Measurements from ENCODE around the gene TSSK6.
A peak's percentile ranks its signal among the peaks of the same experiment; 100 is the strongest.

The TSSK6 gene

DNA sequence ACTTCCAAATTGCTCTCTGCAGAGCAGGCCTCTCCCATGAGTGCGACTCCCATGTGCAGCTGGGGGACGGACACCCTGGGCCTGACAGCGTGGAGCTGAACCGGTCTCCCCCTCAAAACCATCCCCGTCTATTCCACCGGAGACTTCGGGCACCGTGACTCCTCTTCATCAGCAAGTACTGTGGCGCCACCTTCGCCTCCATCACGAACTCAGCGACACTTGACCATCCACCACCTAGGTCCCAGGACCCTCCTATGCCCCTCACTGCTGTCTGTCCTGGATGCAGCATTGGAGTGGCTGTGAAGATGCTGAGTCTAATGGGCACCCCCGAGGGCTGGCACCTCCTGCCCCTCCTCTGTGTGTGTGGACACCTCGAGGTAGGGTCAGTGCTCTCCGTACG lies 43.3 kb upstream of the TSSK6 start:
- Histone ChIP-seq H3K36me3 (no peaks in the 10 kb centered on the region), H3K27me3 (no peaks in the 10 kb centered on the region), H3K4me1 (no peaks in the 10 kb centered on the region), H3K4me3 (ENCODE audit: low read depth, low read length) (no peak overlapping the region), H3K9me3 (no peaks in the 10 kb centered on the region)
- no peak for DNase-seq
- TF ChIP-seq, protein P1, sequence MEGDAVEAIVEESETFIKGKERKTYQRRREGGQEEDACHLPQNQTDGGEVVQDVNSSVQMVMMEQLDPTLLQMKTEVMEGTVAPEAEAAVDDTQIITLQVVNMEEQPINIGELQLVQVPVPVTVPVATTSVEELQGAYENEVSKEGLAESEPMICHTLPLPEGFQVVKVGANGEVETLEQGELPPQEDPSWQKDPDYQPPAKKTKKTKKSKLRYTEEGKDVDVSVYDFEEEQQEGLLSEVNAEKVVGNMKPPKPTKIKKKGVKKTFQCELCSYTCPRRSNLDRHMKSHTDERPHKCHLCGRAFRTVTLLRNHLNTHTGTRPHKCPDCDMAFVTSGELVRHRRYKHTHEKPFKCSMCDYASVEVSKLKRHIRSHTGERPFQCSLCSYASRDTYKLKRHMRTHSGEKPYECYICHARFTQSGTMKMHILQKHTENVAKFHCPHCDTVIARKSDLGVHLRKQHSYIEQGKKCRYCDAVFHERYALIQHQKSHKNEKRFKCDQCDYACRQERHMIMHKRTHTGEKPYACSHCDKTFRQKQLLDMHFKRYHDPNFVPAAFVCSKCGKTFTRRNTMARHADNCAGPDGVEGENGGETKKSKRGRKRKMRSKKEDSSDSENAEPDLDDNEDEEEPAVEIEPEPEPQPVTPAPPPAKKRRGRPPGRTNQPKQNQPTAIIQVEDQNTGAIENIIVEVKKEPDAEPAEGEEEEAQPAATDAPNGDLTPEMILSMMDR (IDR thresholded peaks at IDR 0.05; ENCODE audit: low read depth, low read length), result no peak

DNA sequence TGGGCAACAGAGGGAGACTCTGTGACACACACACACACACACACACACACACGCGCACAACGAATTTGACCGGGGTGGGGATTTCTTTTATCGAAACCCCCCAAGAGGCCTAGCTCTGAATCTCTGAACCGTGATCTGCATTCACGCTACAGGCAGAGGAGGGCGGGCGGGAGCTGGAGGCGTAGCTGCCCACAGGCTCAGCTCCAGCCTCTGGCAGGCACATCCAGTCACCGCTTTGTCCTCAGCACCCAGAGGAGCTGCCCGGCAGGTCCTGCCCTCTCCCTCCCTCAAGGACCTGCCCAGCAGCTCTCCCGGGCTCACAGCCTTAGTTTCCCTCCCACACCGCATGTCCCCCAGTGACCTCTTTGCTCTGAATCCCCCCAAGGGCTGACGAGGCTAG lies 42.7 kb upstream of the TSSK6 start:
- DNase-seq, result no peak
- Histone ChIP-seq H3K4me1 (no peaks in the 10 kb centered on the region), H3K36me3 (no peaks in the 10 kb centered on the region), H3K27me3 (no peaks in the 10 kb centered on the region), H3K4me3 (ENCODE audit: low read depth, low read length) (no peak overlapping the region), H3K9me3 (no peaks in the 10 kb centered on the region)
- TF ChIP-seq, protein P1 (IDR thresholded peaks at IDR 0.05; ENCODE audit: low read depth, low read length), result no peak

DNA sequence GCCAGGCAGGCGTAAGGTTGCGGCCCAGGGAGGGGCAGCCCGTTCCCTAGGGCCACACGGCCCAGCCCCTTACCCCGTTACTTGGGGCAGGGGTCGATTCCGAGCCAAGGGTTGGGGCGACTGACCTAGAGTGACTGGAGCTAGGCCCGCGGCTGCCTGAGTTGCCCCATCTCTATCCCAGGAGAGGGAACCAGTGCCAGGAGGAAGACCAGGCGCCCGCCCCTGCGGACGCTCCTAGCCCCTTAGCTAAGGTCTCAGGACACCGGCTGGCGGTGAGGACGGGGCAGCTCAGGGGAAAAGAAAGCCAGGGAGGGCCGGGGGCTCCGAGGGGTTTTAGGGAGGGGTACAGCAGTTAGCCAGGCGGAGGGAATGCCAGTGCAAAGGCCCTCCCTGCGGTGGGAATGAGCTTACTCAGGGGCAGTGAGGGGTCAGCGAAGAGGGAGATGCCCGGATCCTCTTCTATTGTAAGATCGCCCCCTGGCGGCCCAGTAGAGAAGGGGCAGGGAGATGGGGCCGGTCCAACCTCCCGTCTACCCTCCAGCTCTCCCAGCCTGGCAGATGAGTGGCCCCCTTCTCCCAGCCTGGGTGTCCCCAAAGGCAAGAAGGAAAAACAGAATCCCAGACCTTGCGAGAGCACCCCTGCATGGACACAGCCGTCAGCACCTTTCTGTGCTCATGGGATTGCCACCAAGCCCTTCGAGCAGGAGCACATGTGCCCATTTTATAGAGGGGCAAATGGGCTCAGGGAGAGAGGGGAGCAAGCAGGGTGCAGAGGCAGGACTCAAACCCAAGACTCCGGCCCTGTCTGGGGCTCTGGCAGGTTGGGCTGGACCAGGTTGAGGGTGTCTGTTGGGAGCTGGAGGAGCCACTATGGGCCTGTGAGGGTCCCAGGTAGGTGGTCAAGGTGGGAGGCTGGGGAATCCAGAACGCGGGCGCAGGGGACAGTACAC lies 39.0 kb upstream of the TSSK6 start:
- H3K9me3 ChIP-seq, result no peaks in the 10 kb centered on the region
- H3K36me3 ChIP-seq, result no peaks in the 10 kb centered on the region
- H3K27me3 ChIP-seq, result no peaks in the 10 kb centered on the region
- TF ChIP-seq, protein P1 (IDR thresholded peaks at IDR 0.05; ENCODE audit: low read depth, low read length), result peak; percentile 59
- H3K4me3 ChIP-seq (ENCODE audit: low read depth, low read length), result no peak overlapping the region
- H3K4me1 ChIP-seq, result no peaks in the 10 kb centered on the region
- no peak for DNase-seq

DNA sequence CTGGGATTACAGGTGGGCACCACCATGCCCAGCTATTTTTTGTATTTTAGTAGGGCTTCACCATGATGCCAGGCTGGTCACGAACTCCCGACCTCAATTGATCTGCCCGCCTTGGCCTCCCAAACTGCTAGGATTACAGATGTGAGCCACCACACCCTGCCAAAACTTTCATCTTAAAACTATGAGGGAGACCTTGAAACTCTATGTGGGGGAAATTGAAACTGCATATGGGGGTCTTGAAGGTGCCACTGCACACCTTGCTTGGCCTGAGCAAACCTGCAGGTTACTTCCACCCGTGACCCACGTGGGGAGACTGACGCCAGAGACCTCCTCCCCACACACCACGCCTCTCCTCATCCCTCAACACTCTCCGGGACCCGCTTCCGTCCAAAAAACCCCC lies 38.3 kb upstream of the TSSK6 start:
- H3K36me3 ChIP-seq, result no peaks in the 10 kb centered on the region
- DNase-seq, result no peak

DNA sequence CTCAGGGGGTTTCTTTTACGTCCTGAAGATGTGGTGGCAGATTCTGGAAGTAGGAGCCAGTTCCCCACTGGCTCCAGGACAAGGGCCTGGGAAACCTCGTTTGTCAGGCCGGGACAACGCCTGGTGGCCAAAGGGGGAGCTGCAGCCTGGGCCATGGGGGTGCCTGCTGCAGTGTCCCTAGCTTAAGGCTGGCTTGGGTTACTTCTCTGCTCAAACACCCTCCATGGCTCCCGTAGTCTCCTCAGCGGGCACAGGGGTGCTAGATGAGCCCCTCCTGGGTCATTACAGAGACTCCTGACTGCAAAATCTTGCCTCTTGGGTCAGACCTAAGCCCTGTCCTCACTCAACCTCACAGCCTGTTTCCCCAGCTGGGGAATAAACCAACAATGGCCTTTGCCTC lies 37.5 kb upstream of the TSSK6 start:
- DNase-seq, result peak; percentile 48
- no peak overlapping the region for H3K4me3 ChIP-seq (ENCODE audit: low read depth, low read length)
- no peaks in the 10 kb centered on the region for H3K36me3 ChIP-seq
- TF ChIP-seq, protein P1 (IDR thresholded peaks at IDR 0.05; ENCODE audit: low read depth, low read length), result peak; percentile 46
- H3K9me3 ChIP-seq, result no peaks in the 10 kb centered on the region
- no peaks in the 10 kb centered on the region for H3K4me1 ChIP-seq
- H3K27me3 ChIP-seq, result no peaks in the 10 kb centered on the region

More for the DNA sequence above, 38.3 kb upstream of the TSSK6 start:
- TF ChIP-seq, protein P1 (IDR thresholded peaks at IDR 0.05; ENCODE audit: low read depth, low read length), result no peak
- Histone ChIP-seq H3K4me1 (no peaks in the 10 kb centered on the region), H3K4me3 (ENCODE audit: low read depth, low read length) (no peak overlapping the region), H3K9me3 (no peaks in the 10 kb centered on the region), H3K27me3 (no peaks in the 10 kb centered on the region)

DNA sequence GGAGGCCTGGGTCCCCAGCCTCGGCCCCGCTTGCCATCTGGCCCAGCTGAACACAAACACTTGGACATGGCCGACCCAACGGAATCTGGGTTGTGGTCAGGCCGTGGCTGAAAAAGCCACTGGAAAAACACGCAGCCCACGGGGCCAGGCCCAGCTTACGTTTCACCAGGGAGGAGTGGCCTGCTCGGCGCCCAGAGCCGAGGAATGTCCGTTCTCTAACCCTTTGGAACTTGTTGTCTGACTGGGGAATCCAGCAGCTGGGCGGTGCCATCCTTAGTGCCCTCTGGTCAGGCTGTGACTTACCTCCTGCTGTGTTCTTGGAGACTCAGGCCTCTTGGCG lies 36.5 kb upstream of the TSSK6 start:
- no peak for DNase-seq
- TF ChIP-seq, protein P1 (IDR thresholded peaks at IDR 0.05; ENCODE audit: low read depth, low read length), result no peak
- Histone ChIP-seq H3K4me3 (ENCODE audit: low read depth, low read length) (no peak overlapping the region), H3K27me3 (no peaks in the 10 kb centered on the region), H3K9me3 (no peaks in the 10 kb centered on the region), H3K36me3 (no peaks in the 10 kb centered on the region), H3K4me1 (no peaks in the 10 kb centered on the region)
